Endothelial cell of umbilical vein (primary cell): ENCODE data around the gene PLEKHA5. TPM values are rescaled to one million over a fixed set of nuclear protein-coding genes. Genes with fewer than 3 reads are reported as not detected.

Source experiments
- BruUV-seq: library from RNA; stranded (reverse); fragments of 400-500 nt; replicated peaks from 2 replicates; lab custom pipeline; 2021; lab: Mats Ljungman, UMichigan
- CTCF ChIA-PET: fragments of 300-600, 350-600 bp; sonication (Branson Sonifier 250); formaldehyde crosslinking; loops from one replicate; lab custom pipeline; 2021; ENCODE audit warnings: antibody characterized with exemption, inconsistent platforms; lab: Charles Lee
- POLR2A ChIA-PET: fragments of 300-600, 350-600 bp; sonication (Branson Sonifier 250); formaldehyde crosslinking; loops from one replicate; lab custom pipeline; 2021; ENCODE audit warnings: antibody characterized with exemption, inconsistent platforms; lab: Charles Lee
- DNase-seq: peaks from one replicate; pipeline ENCODE4 v3.0.0-alpha.2; 2011; ENCODE audit warnings: low read depth, low spot score
- FAIRE-seq: peaks from 2 replicates; lab custom pipeline; 2011; peaks lifted over from hg19 to GRCh38; lab: Jason Lieb, UNC
- H2AFZ ChIP-seq: 2 replicates; pipeline ENCODE4 v1.6.0; 2012; ENCODE audit warnings: low read depth, low read length, control low read depth, inconsistent platforms
- H3K27ac ChIP-seq: 2 replicates; pipeline ENCODE4 v1.5.1; 2011; ENCODE audit warnings: low read depth, mild to moderate bottlenecking, control low read depth, low read length, moderate library complexity; ENCODE audit not compliant: insufficient read depth
- H3K27me3 ChIP-seq, 2 experiments: 2 replicates each; pipeline versions ENCODE4 v1.6.0 to v1.6.1; 2011; ENCODE audit warnings: low read length in 2 of 2, mixed read lengths in 1 of 2; ENCODE audit not compliant: control insufficient read depth in 2 of 2, insufficient read depth in 2 of 2
- H3K36me3 ChIP-seq, 2 experiments: 2 replicates in 1 of 2; 3 replicates in 1 of 2; pipeline ENCODE4 v1.5.1; 2011; ENCODE audit warnings: low read length in 2 of 2, mild to moderate bottlenecking in 1 of 2, moderate library complexity in 1 of 2; ENCODE audit not compliant: control insufficient read depth in 2 of 2, insufficient read depth in 2 of 2; ENCODE audit errors: extremely low read depth in 1 of 2
- H3K4me1 ChIP-seq: 3 replicates; pipeline ENCODE4 v1.5.1; 2011; ENCODE audit warnings: mild to moderate bottlenecking, low read length; ENCODE audit not compliant: control insufficient read depth, insufficient read depth; ENCODE audit errors: extremely low read depth
- H3K4me2 ChIP-seq: 2 replicates; pipeline ENCODE4 v1.6.1; 2011; ENCODE audit warnings: low read length, control low read depth, mixed read lengths; ENCODE audit not compliant: insufficient read depth
- H3K4me3 ChIP-seq, 3 experiments: fragments of 200-600 bp in 1 of 3; sonication (generic), shearing (Covaris generic) in 1 of 3; replicated peaks in 1 of 3; 2 replicates each; pipeline ENCODE4 v1.5.1; 2011 to 2016; ENCODE audit warnings: control low read depth in 3 of 3, low read length in 3 of 3, mild to moderate bottlenecking in 2 of 3, inconsistent platforms in 1 of 3, low read depth in 1 of 3, moderate library complexity in 1 of 3; ENCODE audit not compliant: insufficient read depth in 1 of 3
- H3K79me2 ChIP-seq: 2 replicates; pipeline ENCODE4 v1.6.0; 2012; ENCODE audit warnings: low read length, inconsistent platforms; ENCODE audit not compliant: control insufficient read depth, insufficient read depth
- H3K9ac ChIP-seq: replicated peaks from 2 replicates; pipeline ENCODE3; 2011; ENCODE audit warnings: low read length, control low read depth; ENCODE audit not compliant: insufficient read depth; ENCODE audit errors: extremely low read depth
- H3K9me1 ChIP-seq: replicated peaks from 3 replicates; pipeline ENCODE4 v1.6.0; 2011; ENCODE audit warnings: mild to moderate bottlenecking, low read length; ENCODE audit not compliant: control insufficient read depth, insufficient read depth; ENCODE audit errors: extremely low read depth
- H3K9me3 ChIP-seq: replicated peaks from 2 replicates; pipeline ENCODE4 v1.5.1; 2012; ENCODE audit warnings: low read length, inconsistent platforms; ENCODE audit not compliant: control insufficient read depth, insufficient read depth
- H4K20me1 ChIP-seq: replicated peaks from 2 replicates; pipeline ENCODE3; 2011; ENCODE audit warnings: mild to moderate bottlenecking, low read length; ENCODE audit not compliant: control insufficient read depth, insufficient read depth; ENCODE audit errors: extremely low read depth
- EZH2 ChIP-seq: IDR thresholded peaks from 2 replicates; pipeline ENCODE4 v1.6.1; 2012; ENCODE audit warnings: borderline replicate concordance, low read depth, mild to moderate bottlenecking, moderate library complexity, low read length, inconsistent platforms; ENCODE audit not compliant: severe bottlenecking
- GATA2 ChIP-seq: IDR thresholded peaks from 2 replicates; pipeline ENCODE4 v1.7.0; 2011; ENCODE audit warnings: low read depth, mild to moderate bottlenecking, moderate library complexity, mixed read lengths, low read length; ENCODE audit not compliant: insufficient read length, insufficient read depth
- JUN ChIP-seq: IDR thresholded peaks from 2 replicates; pipeline ENCODE4 v1.6.1; 2011; ENCODE audit warnings: borderline replicate concordance, low read depth; ENCODE audit not compliant: insufficient read length, insufficient read depth
- MYC ChIP-seq: IDR thresholded peaks from one replicate; pipeline ENCODE4 v1.6.1; 2011; ENCODE audit warnings: mild to moderate bottlenecking, low read depth, low read length
- POLR2A ChIP-seq: IDR thresholded peaks from 2 replicates; pipeline ENCODE4 v1.6.1; 2012; ENCODE audit warnings: low read depth, mild to moderate bottlenecking, control low read depth, low read length
- POLR2AphosphoS5 ChIP-seq: IDR thresholded peaks from 2 replicates; pipeline ENCODE4 v1.6.1; 2012; ENCODE audit warnings: low read depth, mild to moderate bottlenecking, control low read depth, low read length, moderate library complexity; ENCODE audit not compliant: insufficient read depth
- dilution Hi-C: fragments of 300-500 bp; cut with MboI; formaldehyde crosslinking; loops from one replicate; pipeline ENCODE4 v1.15.0; 2019; ENCODE audit warnings: low sequenced_read_pairs; ENCODE audit not compliant: extremely low pct_ligation_motif_present
- intact Hi-C: fragments of 100-400 bp; cut with micrococcal nuclease; formaldehyde crosslinking; loops from one replicate; pipeline ENCODE4 v1.10.0; 2022
- polyA plus RNA-seq, 4 experiments: library from polyadenylated mRNA; depleted of rRNA in 3 of 4; stranded (reverse) in 3 of 4; unstranded in 1 of 4; fragments of >200 nt; gene quantifications; 2 replicates each; pipeline versions ENCODE4 v1.2.1 to v1.2.3, GENCODE V29; 2011 to 2012; ENCODE audit warnings: missing spikeins in 1 of 4
- total RNA-seq: library from RNA; stranded (reverse); gene quantifications from 2 replicates; pipeline ENCODE4 v1.2.3, GENCODE V29; 2021
- TF ChIP-seq, protein P1 (sequence below): IDR thresholded peaks from 2 replicates; pipeline ENCODE4 v1.6.1; 2011; ENCODE audit not compliant: insufficient read depth, insufficient read length
- TF ChIP-seq, protein P2 (sequence below), 2 donors: IDR thresholded peaks; 1 replicate in 1 of 2; 2 replicates in 1 of 2; pipeline ENCODE4 v1.5.1; 2011; ENCODE audit warnings: low read length in 2 of 2, mild to moderate bottlenecking in 2 of 2, moderate library complexity in 2 of 2, control low read depth in 1 of 2, inconsistent platforms in 1 of 2, low read depth in 1 of 2; ENCODE audit not compliant: insufficient read depth in 1 of 2; ENCODE audit errors: extremely low read depth in 1 of 2

Gene PLEKHA5
- total and polyA plus RNA-seq, 2 donors (not counting 3 experiments of a cell fraction or from before 2014, with no cell fraction given), result 2.5 to 12.7 TPM

DNA sequence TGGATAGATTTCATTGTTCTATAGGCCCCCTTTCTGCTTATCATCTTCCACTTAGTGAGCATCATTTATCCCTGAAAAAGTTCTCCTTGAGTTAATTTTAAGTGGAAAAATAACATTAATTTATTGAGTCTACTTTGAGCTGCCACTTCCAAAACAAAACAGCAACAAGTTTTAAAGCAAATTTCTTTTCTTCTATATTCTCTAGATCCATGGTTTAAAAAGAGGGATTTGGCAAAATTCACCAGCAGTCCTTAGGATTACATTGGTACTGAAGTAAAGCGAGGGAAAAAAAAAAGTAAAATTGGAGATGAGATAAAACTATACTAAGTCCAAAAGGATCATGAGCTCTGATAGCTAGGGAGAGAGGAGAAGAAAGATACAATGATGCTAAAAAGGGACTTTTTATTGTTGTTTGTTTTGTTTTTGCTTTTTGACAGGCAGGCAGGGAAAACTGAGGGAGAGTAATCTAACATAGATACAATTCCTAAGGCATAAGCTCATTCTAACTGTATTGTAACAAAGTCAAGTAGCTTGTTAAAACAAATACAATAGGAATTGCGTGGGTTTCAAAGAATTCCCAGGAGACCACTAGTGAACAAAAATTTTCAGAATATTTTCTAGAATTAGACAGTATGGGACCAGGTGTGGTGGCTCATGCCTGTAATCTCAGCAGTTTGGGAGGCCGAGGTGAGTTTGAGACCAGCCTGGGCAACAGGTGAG lies 19.2 kb upstream of the PLEKHA5 start:
- no peak overlapping the region for H3K27ac ChIP-seq
- POLR2A ChIA-PET, result no interaction called here
- dilution Hi-C loops (no loop called here), intact Hi-C loops (no loop called here)
- no peak overlapping the region for H2AFZ ChIP-seq
- H3K79me2 ChIP-seq, result no peaks in the 10 kb centered on the region
- no TSS peak for BruUV-seq
- DNase-seq (no peak), FAIRE-seq (no peak)
- no peaks in the 10 kb centered on the region for H3K36me3 ChIP-seq
- no peak overlapping the region for H3K9ac ChIP-seq
- H4K20me1 ChIP-seq, result no peaks in the 10 kb centered on the region
- H3K4me2 ChIP-seq, result no peak overlapping the region
- no peak overlapping the region for H3K4me3 ChIP-seq
- TF ChIP-seq POLR2A (no peak), EZH2 (no peak), GATA2 (no peak), MYC (no peak), JUN (no peak), POLR2AphosphoS5 (no peak)
- TF ChIP-seq, protein P1, sequence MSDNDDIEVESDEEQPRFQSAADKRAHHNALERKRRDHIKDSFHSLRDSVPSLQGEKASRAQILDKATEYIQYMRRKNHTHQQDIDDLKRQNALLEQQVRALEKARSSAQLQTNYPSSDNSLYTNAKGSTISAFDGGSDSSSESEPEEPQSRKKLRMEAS, result no peak
- TF ChIP-seq, protein P2, sequence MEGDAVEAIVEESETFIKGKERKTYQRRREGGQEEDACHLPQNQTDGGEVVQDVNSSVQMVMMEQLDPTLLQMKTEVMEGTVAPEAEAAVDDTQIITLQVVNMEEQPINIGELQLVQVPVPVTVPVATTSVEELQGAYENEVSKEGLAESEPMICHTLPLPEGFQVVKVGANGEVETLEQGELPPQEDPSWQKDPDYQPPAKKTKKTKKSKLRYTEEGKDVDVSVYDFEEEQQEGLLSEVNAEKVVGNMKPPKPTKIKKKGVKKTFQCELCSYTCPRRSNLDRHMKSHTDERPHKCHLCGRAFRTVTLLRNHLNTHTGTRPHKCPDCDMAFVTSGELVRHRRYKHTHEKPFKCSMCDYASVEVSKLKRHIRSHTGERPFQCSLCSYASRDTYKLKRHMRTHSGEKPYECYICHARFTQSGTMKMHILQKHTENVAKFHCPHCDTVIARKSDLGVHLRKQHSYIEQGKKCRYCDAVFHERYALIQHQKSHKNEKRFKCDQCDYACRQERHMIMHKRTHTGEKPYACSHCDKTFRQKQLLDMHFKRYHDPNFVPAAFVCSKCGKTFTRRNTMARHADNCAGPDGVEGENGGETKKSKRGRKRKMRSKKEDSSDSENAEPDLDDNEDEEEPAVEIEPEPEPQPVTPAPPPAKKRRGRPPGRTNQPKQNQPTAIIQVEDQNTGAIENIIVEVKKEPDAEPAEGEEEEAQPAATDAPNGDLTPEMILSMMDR (IDR thresholded peaks at IDR 0.05; ENCODE audit: extremely low read depth in 1 of 2, insufficient read depth in 1 of 2, low read depth in 1 of 2, low read length in 2 of 2), result no peak
- CTCF ChIA-PET, result interaction anchor here (0.8 to 2.0 kb wide), 2 partner anchors 10 to 14 kb away, joined by 4 to 5 read pairs; no protein-coding TSS in a partner anchor
- H3K9me3 ChIP-seq, result no peaks in the 10 kb centered on the region
- H3K9me1 ChIP-seq, result no peaks in the 10 kb centered on the region
- no peaks in the 10 kb centered on the region for H3K27me3 ChIP-seq
- H3K4me1 ChIP-seq, result no peaks in the 10 kb centered on the region
